ENCODE data around the gene HERC6. TPM values are rescaled to one million over a fixed set of nuclear protein-coding genes. Genes with fewer than 3 reads are reported as not detected.
"Not testable (repeated sequence)": the region's sequence is repeated elsewhere in the genome, so short reads cannot be mapped to it uniquely, and the experiment has no call there.

Gene HERC6
- total RNA-seq, 1 experiment from 2014 or later: 6.2 TPM

GRCh38 chr4:88439161-88439760 lies 60.6 kb downstream of the HERC6 start:
- no peak for DNase-seq (ENCODE audit: low read depth)
- in situ Hi-C loops (cut with HindIII; ENCODE audit: low pct_unique_long_range_greater_than_20kb, low sequenced_read_pairs): no loop called here

DNA sequence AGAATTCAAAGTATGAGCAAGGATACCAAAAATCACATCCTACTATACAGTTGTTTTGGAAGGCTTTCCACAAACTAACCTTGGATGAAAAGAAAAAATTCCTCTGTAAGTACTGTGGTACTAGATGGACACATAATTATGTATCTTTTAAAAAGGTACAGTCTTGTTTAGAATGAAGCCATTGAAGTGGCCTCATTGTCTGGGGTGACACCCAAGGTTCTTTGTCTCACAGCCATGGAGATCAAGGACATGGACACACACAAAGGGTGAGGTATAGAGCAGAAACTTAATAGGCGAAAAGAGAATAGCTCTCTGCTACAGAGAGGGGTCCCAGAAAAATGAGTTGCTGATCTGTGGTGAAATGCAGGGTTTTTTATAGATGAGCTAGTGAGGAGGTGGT lies 61.5 kb downstream of the HERC6 start:
- no peak for DNase-seq (ENCODE audit: low read depth)
- in situ Hi-C loops (cut with HindIII; ENCODE audit: low pct_unique_long_range_greater_than_20kb, low sequenced_read_pairs): no loop called here

GRCh38 chr4:88441696-88442095 lies 63.0 kb downstream of the HERC6 start:
- in situ Hi-C loops (cut with HindIII; ENCODE audit: low pct_unique_long_range_greater_than_20kb, low sequenced_read_pairs): no loop called here
- no peak for DNase-seq (ENCODE audit: low read depth)

DNA sequence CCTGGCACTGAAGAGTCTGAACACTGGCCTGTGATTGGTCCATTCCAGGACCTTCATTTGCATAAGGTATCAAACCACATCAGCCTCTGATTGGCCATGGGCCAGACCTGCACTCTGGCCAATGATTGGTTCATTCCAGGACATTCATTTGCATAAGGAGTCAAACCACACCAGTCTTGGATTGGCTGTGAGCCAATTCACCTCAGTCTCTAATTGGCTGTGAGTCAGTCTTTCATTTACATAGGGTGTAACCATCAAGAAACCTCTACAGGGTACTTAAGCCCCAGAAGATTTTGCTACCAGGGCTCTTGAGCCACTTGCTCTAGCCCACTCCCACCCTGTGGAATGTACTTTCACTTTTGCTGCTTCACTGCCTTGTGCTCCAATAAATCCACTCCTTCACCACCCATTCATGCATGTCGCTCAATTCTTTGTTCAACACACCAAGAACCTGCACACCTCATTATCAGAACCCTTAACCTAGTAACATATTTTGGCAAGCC lies 64.1 kb downstream of the HERC6 start:
- in situ Hi-C loops (cut with HindIII; ENCODE audit: low pct_unique_long_range_greater_than_20kb, low sequenced_read_pairs): no loop called here
- peak; percentile 82 for DNase-seq (ENCODE audit: low read depth)

- DNase-seq (ENCODE audit: low read depth): no peak
- in situ Hi-C loops (cut with HindIII; ENCODE audit: low pct_unique_long_range_greater_than_20kb, low sequenced_read_pairs): no loop called here
These were observed 64.8 kb downstream of the HERC6 start for GRCh38 chr4:88443486-88443885.

DNA sequence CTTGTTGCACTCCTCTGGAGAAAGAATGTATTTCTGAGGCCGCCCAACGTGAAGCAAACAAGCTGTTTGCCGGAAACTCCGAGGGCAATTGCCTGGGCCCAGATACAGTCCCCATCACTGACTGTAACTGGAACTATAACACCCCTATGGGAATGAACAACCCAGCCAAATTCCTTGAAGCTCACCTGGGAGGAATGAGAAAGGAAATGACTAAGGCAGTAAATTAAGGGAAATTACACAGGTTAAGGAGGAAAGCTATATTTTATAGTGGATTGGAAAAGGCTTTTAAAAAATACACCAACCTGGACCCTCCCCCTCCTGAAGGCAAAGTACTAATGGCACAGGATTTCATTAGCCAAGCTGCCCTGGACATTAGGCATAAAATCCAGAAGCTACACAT lies 66.6 kb downstream of the HERC6 start:
- in situ Hi-C loops (cut with HindIII; ENCODE audit: low pct_unique_long_range_greater_than_20kb, low sequenced_read_pairs): no loop called here

DNA sequence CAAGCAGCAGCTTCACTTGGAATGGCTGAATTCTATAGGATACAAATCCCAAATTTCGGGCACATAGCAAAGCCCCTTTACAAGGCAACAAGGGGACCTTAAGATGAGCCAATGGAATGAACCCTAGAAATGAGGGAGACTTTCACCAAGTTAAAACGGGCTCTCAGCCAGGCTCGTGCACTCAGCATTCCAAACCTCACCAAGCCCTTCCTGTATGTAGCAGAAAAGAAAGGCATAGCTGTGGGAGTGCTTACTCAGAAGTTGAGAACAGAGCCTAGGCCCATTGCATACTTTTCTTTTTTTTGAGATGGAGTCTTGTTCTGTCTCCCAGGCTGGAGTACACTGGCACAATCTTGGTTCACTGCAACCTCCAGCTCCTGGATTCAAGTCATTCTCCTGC lies 67.5 kb downstream of the HERC6 start:
- DNase-seq (ENCODE audit: low read depth): no peak
- in situ Hi-C loops (cut with HindIII; ENCODE audit: low pct_unique_long_range_greater_than_20kb, low sequenced_read_pairs): no loop called here

More for the DNA sequence above, 66.6 kb downstream of the HERC6 start:
- DNase-seq (ENCODE audit: low read depth): no peak

GRCh38 chr4:88447371-88448095 lies 68.9 kb downstream of the HERC6 start:
- in situ Hi-C loops (cut with HindIII; ENCODE audit: low pct_unique_long_range_greater_than_20kb, low sequenced_read_pairs): no loop called here
- DNase-seq (ENCODE audit: low read depth): no peak

GRCh38 chr4:88448211-88448765 lies 69.6 kb downstream of the HERC6 start:
- in situ Hi-C loops (cut with HindIII; ENCODE audit: low pct_unique_long_range_greater_than_20kb, low sequenced_read_pairs); DNase-seq (ENCODE audit: low read depth): not testable (repeated sequence)

DNA sequence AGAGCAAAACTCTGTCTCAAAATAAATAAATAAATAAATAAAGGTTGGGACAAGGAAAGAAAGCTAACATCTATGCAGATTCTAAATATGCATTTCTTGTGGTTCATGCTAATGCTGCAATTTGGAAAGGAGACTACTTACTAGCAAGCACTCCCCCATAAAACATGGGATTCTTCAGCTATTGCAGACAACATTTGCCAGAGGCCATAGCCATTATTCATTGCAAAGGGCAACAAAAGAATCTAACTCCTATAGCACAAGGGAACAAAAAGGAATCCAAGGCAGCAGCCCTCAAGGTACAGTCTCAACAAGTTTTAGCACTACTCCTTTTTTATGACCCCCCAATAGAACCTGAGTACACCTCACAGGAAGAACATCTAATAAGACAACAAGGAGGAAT lies 70.2 kb downstream of the HERC6 start:
- in situ Hi-C loops (cut with HindIII; ENCODE audit: low pct_unique_long_range_greater_than_20kb, low sequenced_read_pairs): no loop called here
- DNase-seq (ENCODE audit: low read depth): no peak

GRCh38 chr4:88449290-88449689 lies 70.6 kb downstream of the HERC6 start:
- in situ Hi-C loops (cut with HindIII; ENCODE audit: low pct_unique_long_range_greater_than_20kb, low sequenced_read_pairs): no loop called here
- DNase-seq (ENCODE audit: low read depth): no peak

DNA sequence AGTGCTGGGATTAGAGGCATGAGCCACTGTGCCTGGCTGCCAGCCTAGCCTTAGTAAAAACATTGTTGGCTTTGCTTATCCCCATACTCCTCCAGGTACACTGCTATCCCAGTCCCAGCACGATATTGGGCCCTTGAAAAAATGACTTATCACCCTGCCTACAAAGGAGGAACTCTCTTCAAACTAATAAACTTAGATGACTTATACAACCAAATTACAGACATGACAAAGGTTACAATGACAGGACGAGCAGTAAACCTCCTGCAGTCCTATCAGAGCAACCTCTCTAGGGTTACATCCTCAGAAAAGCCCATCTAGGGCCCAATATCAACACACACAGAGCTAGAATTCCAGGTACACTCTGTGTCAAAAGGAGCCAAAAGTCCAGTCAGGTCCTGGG lies 72.6 kb downstream of the HERC6 start:
- no peak for DNase-seq (ENCODE audit: low read depth)
- in situ Hi-C loops (cut with HindIII; ENCODE audit: low pct_unique_long_range_greater_than_20kb, low sequenced_read_pairs): no loop called here

GRCh38 chr4:88452912-88453311 lies 74.3 kb downstream of the HERC6 start:
- in situ Hi-C loops (cut with HindIII; ENCODE audit: low pct_unique_long_range_greater_than_20kb, low sequenced_read_pairs): no loop called here
- peak; percentile 8 for DNase-seq (ENCODE audit: low read depth)

DNA sequence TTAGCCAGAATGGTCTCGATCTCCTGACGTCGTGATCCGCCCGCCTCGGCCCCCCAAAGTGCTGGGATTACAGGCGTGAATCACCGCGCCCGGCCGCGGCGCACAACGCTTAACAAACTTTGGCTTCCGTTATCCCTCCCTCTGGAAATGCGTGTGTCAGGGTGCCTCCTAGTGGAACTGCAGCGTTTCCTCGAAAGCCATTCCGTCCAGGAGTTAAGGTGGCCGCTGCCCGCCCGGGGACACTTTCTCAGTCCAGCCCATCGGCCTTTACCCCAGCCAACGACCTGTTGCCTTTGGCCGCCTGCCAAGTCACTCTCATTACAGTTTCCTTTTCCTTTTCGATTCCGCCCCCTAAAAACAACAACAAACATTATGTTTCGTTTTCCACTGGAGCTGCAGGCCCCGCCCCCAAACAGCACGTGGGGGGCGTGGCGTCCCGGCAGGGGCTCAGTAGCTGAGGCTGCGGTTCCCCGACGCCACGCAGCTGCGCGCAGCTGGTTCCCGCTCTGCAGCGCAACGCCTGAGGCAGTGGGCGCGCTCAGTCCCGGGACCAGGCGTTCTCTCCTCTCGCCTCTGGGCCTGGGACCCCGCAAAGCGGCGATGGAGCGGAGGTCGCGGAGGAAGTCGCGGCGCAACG lies 78.1 kb downstream of the HERC6 start, which contains the start of gene HERC5:
Gene HERC5 (plus strand): TSS at position 450 of the 637 bp plus-strand sequence. CDS start 151 bp downstream, at position 601.
- in situ Hi-C loops (cut with HindIII; ENCODE audit: low pct_unique_long_range_greater_than_20kb, low sequenced_read_pairs): no loop called here
- peak; percentile 98 for DNase-seq (ENCODE audit: low read depth)

DNA sequence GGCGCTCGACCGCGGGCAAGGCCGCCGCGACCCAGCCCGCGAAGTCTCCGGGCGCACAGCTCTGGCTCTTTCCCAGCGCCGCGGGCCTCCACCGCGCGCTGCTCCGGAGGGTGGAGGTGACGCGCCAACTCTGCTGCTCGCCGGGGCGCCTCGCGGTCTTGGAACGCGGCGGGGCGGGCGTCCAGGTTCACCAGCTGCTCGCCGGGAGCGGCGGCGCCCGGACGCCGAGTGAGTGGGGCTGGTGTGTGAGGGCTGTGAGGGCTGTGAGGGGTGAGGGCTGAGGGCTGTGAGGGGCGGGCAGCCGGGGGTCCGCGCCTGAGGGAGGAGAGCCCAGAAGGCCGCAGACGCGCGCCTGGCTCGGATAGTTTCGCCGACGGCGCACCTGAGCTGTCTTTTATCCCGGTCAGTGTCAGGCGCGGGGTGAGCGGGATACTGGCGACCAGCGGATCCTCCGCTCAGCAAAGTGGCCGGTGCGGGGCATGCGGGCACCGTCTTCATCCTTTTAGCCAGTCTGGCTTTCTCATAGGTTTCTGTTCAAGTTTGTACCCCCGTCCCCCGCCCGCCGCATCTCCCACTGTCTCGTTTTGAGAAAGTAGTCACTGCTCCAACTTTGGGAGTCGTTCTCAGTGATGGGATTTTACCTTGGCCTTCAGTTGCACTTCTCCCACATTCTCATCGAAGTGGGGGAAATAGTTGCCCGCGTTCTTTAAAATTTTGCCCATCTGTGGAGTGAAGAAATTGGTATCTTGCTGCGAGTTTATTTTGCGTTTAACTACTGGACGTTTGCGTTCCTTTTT lies 78.9 kb downstream of the HERC6 start:
- in situ Hi-C loops (cut with HindIII; ENCODE audit: low pct_unique_long_range_greater_than_20kb, low sequenced_read_pairs): no loop called here
- peak; percentile 20 for DNase-seq (ENCODE audit: low read depth)

- in situ Hi-C loops (cut with HindIII; ENCODE audit: low pct_unique_long_range_greater_than_20kb, low sequenced_read_pairs): no loop called here
- DNase-seq (ENCODE audit: low read depth): no peak
These were observed 79.6 kb downstream of the HERC6 start for GRCh38 chr4:88458104-88458740.

GRCh38 chr4:88465653-88466192 lies 87.1 kb downstream of the HERC6 start:
- DNase-seq (ENCODE audit: low read depth): no peak

GRCh38 chr4:88467392-88467791 lies 88.7 kb downstream of the HERC6 start:
- in situ Hi-C loops (cut with HindIII; ENCODE audit: low pct_unique_long_range_greater_than_20kb, low sequenced_read_pairs): no loop called here
- DNase-seq (ENCODE audit: low read depth): no peak

More at GRCh38 chr4:88465653-88466192, 87.1 kb downstream of the HERC6 start:
- in situ Hi-C loops (cut with HindIII; ENCODE audit: low pct_unique_long_range_greater_than_20kb, low sequenced_read_pairs): no loop called here

Measured in Caki2 (cell line).